ENCODE measurements around the gene NKX6-2. TPM values are rescaled to one million over a fixed set of nuclear protein-coding genes. Genes with fewer than 3 reads are reported as not detected.

Gene NKX6-2
- total and polyA plus RNA-seq, 5 donors from 2014 or later = 0.82 TPM; not detected in 4

GRCh38 chr10:132761395-132762060 is 24.4 kb downstream of the NKX6-2 start:
- no peak overlapping the region for H3K4me3 Mint-ChIP-seq
- H3K4me1 Mint-ChIP-seq = peaks cover 0 to 8% (median 0%) of the 10 kb centered on the region in 4 donors
- H3K4me3 ChIP-seq (ENCODE audit: low read depth, low read length) = no peak overlapping the region
- no peaks in the 10 kb centered on the region for H3K27me3 Mint-ChIP-seq
- H3K27me3 ChIP-seq (ENCODE audit: control insufficient read depth, insufficient read depth, low read length) = no peaks in the 10 kb centered on the region
- no peak overlapping the region for H3K27ac ChIP-seq (ENCODE audit: insufficient read depth, low read length, poor library complexity, severe bottlenecking)
- H3K36me3 ChIP-seq (ENCODE audit: control insufficient read depth, insufficient read depth, low read length) = peaks cover 3% of the 10 kb centered on the region
- no peak for DNase-seq
- peaks cover 21% of the 10 kb centered on the region for H3K36me3 Mint-ChIP-seq
- peaks cover 0 to 4% (median 2%) of the 10 kb centered on the region in 7 donors for H3K9me3 Mint-ChIP-seq
- H3K4me1 ChIP-seq (ENCODE audit: control insufficient read depth, insufficient read depth, low read length, poor library complexity, severe bottlenecking) = no peaks in the 10 kb centered on the region
- H3K27ac Mint-ChIP-seq = no peak overlapping the region
- no peak for ATAC-seq (ENCODE audit: low read depth in 2 of 2)
- peaks cover 0 to 1% of the 10 kb centered on the region in 2 experiments for H3K9me3 ChIP-seq (ENCODE audit: control insufficient read depth in 2 of 2, low read length in 2 of 2)

- peaks cover 0 to 4% of the 10 kb centered on the region in 2 experiments for H3K9me3 ChIP-seq (ENCODE audit: control insufficient read depth in 2 of 2, low read length in 2 of 2)
- peaks cover 0 to 4% (median 0%) of the 10 kb centered on the region in 7 donors for H3K9me3 Mint-ChIP-seq
- H3K36me3 ChIP-seq (ENCODE audit: control insufficient read depth, insufficient read depth, low read length) = peaks cover 10% of the 10 kb centered on the region
- no peaks in the 10 kb centered on the region for H3K27me3 Mint-ChIP-seq
- H3K27ac ChIP-seq (ENCODE audit: insufficient read depth, low read length, poor library complexity, severe bottlenecking) = no peak overlapping the region
- no peaks in the 10 kb centered on the region for H3K4me1 ChIP-seq (ENCODE audit: control insufficient read depth, insufficient read depth, low read length, poor library complexity, severe bottlenecking)
- no peak overlapping the region for H3K4me3 Mint-ChIP-seq
- H3K4me3 ChIP-seq (ENCODE audit: low read depth, low read length) = no peak overlapping the region
- H3K27ac Mint-ChIP-seq = no peak overlapping the region
- H3K4me1 Mint-ChIP-seq = peaks cover 0 to 3% (median 2%) of the 10 kb centered on the region in 4 donors
- peaks cover 34% of the 10 kb centered on the region for H3K36me3 Mint-ChIP-seq
- H3K27me3 ChIP-seq (ENCODE audit: control insufficient read depth, insufficient read depth, low read length) = no peaks in the 10 kb centered on the region
- no peak for ATAC-seq (ENCODE audit: low read depth in 2 of 2)
- DNase-seq = no peak
These were observed 27.1 kb downstream of the NKX6-2 start for GRCh38 chr10:132758865-132759264.

- Mint-ChIP-seq H3K36me3 (peaks cover 36% of the 10 kb centered on the region), H3K4me3 (no peak overlapping the region), H3K4me1 (peaks cover 0 to 3% (median 1%) of the 10 kb centered on the region in 4 donors), H3K27me3 (no peaks in the 10 kb centered on the region), H3K9me3 (peaks cover 0 to 4% (median 0%) of the 10 kb centered on the region in 7 donors), H3K27ac (no peak overlapping the region)
- Histone ChIP-seq H3K4me1 (ENCODE audit: control insufficient read depth, insufficient read depth, low read length, poor library complexity, severe bottlenecking) (no peaks in the 10 kb centered on the region), H3K27ac (ENCODE audit: insufficient read depth, low read length, poor library complexity, severe bottlenecking) (no peak overlapping the region), H3K27me3 (ENCODE audit: control insufficient read depth, insufficient read depth, low read length) (no peaks in the 10 kb centered on the region), H3K9me3 (ENCODE audit: control insufficient read depth in 2 of 2, low read length in 2 of 2) (peaks cover 0 to 4% of the 10 kb centered on the region in 2 experiments), H3K36me3 (ENCODE audit: control insufficient read depth, insufficient read depth, low read length) (peaks cover 11% of the 10 kb centered on the region), H3K4me3 (ENCODE audit: low read depth, low read length) (no peak overlapping the region)
- ATAC-seq (ENCODE audit: low read depth in 2 of 2) (no peak), DNase-seq (no peak)
These were observed 28.8 kb downstream of the NKX6-2 start for GRCh38 chr10:132757171-132757570.

GRCh38 chr10:132756591-132756990 is 29.4 kb downstream of the NKX6-2 start:
- Mint-ChIP-seq H3K4me3 (no peak overlapping the region), H3K27ac (no peak overlapping the region), H3K4me1 (peaks cover 0 to 3% (median 0%) of the 10 kb centered on the region in 4 donors), H3K27me3 (no peaks in the 10 kb centered on the region), H3K9me3 (peaks cover 0 to 4% (median 0%) of the 10 kb centered on the region in 7 donors), H3K36me3 (peaks cover 32% of the 10 kb centered on the region)
- ATAC-seq (ENCODE audit: low read depth in 2 of 2) (no peak), DNase-seq (no peak)
- Histone ChIP-seq H3K36me3 (ENCODE audit: control insufficient read depth, insufficient read depth, low read length) (peaks cover 11% of the 10 kb centered on the region), H3K27ac (ENCODE audit: insufficient read depth, low read length, poor library complexity, severe bottlenecking) (no peak overlapping the region), H3K4me3 (ENCODE audit: low read depth, low read length) (no peak overlapping the region), H3K4me1 (ENCODE audit: control insufficient read depth, insufficient read depth, low read length, poor library complexity, severe bottlenecking) (no peaks in the 10 kb centered on the region), H3K9me3 (ENCODE audit: control insufficient read depth in 2 of 2, low read length in 2 of 2) (peaks cover 0 to 4% of the 10 kb centered on the region in 2 experiments), H3K27me3 (ENCODE audit: control insufficient read depth, insufficient read depth, low read length) (no peaks in the 10 kb centered on the region)

- H3K9me3 Mint-ChIP-seq = peaks cover 0 to 4% (median 0%) of the 10 kb centered on the region in 7 donors
- peaks cover 34% of the 10 kb centered on the region for H3K36me3 Mint-ChIP-seq
- H3K36me3 ChIP-seq (ENCODE audit: control insufficient read depth, insufficient read depth, low read length) = peaks cover 11% of the 10 kb centered on the region
- no peak for ATAC-seq (ENCODE audit: low read depth in 2 of 2)
- no peaks in the 10 kb centered on the region for H3K4me1 ChIP-seq (ENCODE audit: control insufficient read depth, insufficient read depth, low read length, poor library complexity, severe bottlenecking)
- no peaks in the 10 kb centered on the region for H3K27me3 Mint-ChIP-seq
- no peak overlapping the region for H3K27ac ChIP-seq (ENCODE audit: insufficient read depth, low read length, poor library complexity, severe bottlenecking)
- H3K4me3 Mint-ChIP-seq = peak overlapping the region in 1 of 4 donors; percentile 27
- no peak for DNase-seq
- no peak overlapping the region for H3K4me3 ChIP-seq (ENCODE audit: low read depth, low read length)
- H3K27ac Mint-ChIP-seq = peak overlapping the region in 1 of 3 donors; percentile 38
- no peaks in the 10 kb centered on the region for H3K27me3 ChIP-seq (ENCODE audit: control insufficient read depth, insufficient read depth, low read length)
- peaks cover 0 to 4% of the 10 kb centered on the region in 2 experiments for H3K9me3 ChIP-seq (ENCODE audit: control insufficient read depth in 2 of 2, low read length in 2 of 2)
- H3K4me1 Mint-ChIP-seq = peaks cover 0 to 3% (median 0%) of the 10 kb centered on the region in 4 donors
These were observed 30.7 kb downstream of the NKX6-2 start for GRCh38 chr10:132755166-132755711.

GRCh38 chr10:132754071-132754470 is 31.9 kb downstream of the NKX6-2 start:
- peaks cover 0 to 3% (median 0%) of the 10 kb centered on the region in 4 donors for H3K4me1 Mint-ChIP-seq
- Histone ChIP-seq H3K27me3 (ENCODE audit: control insufficient read depth, insufficient read depth, low read length) (no peaks in the 10 kb centered on the region), H3K27ac (ENCODE audit: insufficient read depth, low read length, poor library complexity, severe bottlenecking) (no peak overlapping the region), H3K4me1 (ENCODE audit: control insufficient read depth, insufficient read depth, low read length, poor library complexity, severe bottlenecking) (no peaks in the 10 kb centered on the region), H3K4me3 (ENCODE audit: low read depth, low read length) (no peak overlapping the region), H3K36me3 (ENCODE audit: control insufficient read depth, insufficient read depth, low read length) (peaks cover 14% of the 10 kb centered on the region), H3K9me3 (ENCODE audit: control insufficient read depth in 2 of 2, low read length in 2 of 2) (peaks cover 0 to 4% of the 10 kb centered on the region in 2 experiments)
- ATAC-seq (ENCODE audit: low read depth in 2 of 2) (no peak), DNase-seq (no peak)
- no peak overlapping the region for H3K4me3 Mint-ChIP-seq
- H3K36me3 Mint-ChIP-seq = peaks cover 38% of the 10 kb centered on the region
- H3K9me3 Mint-ChIP-seq = peaks cover 0 to 4% (median 0%) of the 10 kb centered on the region in 7 donors
- no peak overlapping the region for H3K27ac Mint-ChIP-seq
- H3K27me3 Mint-ChIP-seq = no peaks in the 10 kb centered on the region

GRCh38 chr10:132753596-132753995 is 32.4 kb downstream of the NKX6-2 start:
- Mint-ChIP-seq H3K9me3 (peaks cover 0 to 4% (median 0%) of the 10 kb centered on the region in 7 donors), H3K27me3 (no peaks in the 10 kb centered on the region), H3K4me3 (no peak overlapping the region), H3K36me3 (peaks cover 38% of the 10 kb centered on the region), H3K27ac (no peak overlapping the region), H3K4me1 (peaks cover 0 to 3% (median 0%) of the 10 kb centered on the region in 4 donors)
- peaks cover 14% of the 10 kb centered on the region for H3K36me3 ChIP-seq (ENCODE audit: control insufficient read depth, insufficient read depth, low read length)
- no peak for DNase-seq
- no peak overlapping the region for H3K27ac ChIP-seq (ENCODE audit: insufficient read depth, low read length, poor library complexity, severe bottlenecking)
- H3K9me3 ChIP-seq (ENCODE audit: control insufficient read depth in 2 of 2, low read length in 2 of 2) = peaks cover 0 to 4% of the 10 kb centered on the region in 2 experiments
- H3K4me3 ChIP-seq (ENCODE audit: low read depth, low read length) = no peak overlapping the region
- ATAC-seq (ENCODE audit: low read depth in 2 of 2) = no peak
- H3K27me3 ChIP-seq (ENCODE audit: control insufficient read depth, insufficient read depth, low read length) = no peaks in the 10 kb centered on the region
- H3K4me1 ChIP-seq (ENCODE audit: control insufficient read depth, insufficient read depth, low read length, poor library complexity, severe bottlenecking) = no peaks in the 10 kb centered on the region
